ENCODE results near the gene CCR8.

CCR8 gene, protein sequence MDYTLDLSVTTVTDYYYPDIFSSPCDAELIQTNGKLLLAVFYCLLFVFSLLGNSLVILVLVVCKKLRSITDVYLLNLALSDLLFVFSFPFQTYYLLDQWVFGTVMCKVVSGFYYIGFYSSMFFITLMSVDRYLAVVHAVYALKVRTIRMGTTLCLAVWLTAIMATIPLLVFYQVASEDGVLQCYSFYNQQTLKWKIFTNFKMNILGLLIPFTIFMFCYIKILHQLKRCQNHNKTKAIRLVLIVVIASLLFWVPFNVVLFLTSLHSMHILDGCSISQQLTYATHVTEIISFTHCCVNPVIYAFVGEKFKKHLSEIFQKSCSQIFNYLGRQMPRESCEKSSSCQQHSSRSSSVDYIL

DNA sequence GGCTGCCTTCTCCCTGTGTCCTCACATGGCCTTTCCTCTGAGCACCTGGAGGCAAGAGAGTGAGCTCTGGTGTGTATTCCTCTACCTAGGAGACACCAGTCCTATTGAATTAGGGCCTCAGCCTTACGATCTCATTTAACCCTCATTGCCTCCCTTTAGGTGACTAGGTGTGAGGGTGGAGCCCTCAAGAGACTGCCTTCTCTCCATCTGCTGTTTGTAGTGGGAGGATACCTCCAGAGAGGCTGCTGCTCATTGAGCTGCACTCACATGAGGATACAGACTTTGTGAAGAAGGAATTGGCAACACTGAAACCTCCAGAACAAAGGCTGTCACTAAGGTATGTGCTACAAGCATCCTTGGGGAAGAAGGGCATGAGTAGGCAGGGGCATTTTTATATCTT, at the start of gene CCR8:
Gene CCR8 (plus strand): TSS at position 217 of the 400 bp plus-strand sequence. CDS start 2,623 bp downstream, outside the sequence.
- DNase-seq (ENCODE audit: extremely low read depth, low read depth), result no peak
- H3K4me3 ChIP-seq (replicated peaks; ENCODE audit: low read depth, low read length), result no peak within 1 kb of the TSS
- TF ChIP-seq, protein P1, sequence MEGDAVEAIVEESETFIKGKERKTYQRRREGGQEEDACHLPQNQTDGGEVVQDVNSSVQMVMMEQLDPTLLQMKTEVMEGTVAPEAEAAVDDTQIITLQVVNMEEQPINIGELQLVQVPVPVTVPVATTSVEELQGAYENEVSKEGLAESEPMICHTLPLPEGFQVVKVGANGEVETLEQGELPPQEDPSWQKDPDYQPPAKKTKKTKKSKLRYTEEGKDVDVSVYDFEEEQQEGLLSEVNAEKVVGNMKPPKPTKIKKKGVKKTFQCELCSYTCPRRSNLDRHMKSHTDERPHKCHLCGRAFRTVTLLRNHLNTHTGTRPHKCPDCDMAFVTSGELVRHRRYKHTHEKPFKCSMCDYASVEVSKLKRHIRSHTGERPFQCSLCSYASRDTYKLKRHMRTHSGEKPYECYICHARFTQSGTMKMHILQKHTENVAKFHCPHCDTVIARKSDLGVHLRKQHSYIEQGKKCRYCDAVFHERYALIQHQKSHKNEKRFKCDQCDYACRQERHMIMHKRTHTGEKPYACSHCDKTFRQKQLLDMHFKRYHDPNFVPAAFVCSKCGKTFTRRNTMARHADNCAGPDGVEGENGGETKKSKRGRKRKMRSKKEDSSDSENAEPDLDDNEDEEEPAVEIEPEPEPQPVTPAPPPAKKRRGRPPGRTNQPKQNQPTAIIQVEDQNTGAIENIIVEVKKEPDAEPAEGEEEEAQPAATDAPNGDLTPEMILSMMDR (IDR thresholded peaks at IDR 0.05; ENCODE audit: low read depth, low read length, missing control alignments), result no peak

DNA sequence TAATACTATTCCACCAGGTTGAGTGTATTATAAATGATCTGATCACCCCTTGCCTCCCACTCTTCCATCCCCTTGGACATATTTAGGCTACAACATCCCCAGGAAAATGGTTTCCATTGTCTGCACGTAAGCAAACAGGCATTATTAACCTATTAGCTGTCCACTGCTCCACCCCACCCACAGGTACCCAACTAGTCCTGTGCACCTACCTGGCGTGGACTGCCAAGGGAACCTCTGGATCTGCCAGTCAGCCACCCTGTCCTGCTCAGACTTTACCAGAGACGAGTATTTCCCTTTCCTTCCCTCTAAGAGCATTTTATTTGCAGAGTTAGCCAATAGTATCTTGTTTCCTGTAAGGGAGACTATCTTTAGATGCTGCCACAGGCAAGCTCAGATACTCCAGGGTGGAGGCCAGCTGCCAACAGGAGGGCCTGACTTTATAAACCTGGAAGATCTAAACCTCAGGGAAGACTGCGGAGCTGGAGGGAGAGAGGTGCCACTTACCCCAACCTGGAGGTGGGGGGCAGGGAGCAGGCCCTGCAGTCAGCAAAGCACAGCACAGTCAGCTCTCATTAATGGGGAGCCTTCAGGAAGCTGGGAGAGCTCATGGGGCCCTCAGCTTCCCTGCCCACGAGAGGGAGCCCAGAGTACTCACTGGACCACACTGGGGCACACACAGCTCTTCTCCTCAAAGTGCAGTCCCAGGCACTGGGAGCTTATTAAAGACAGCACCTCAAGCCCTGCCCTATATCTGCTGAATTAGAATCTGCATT, 49.6 kb upstream of the CCR8 start, which contains the start of gene CX3CR1:
Gene CX3CR1 (minus strand): TSS at position 292 of the 773 bp plus-strand sequence. CDS start 13,527 bp downstream, outside the sequence.
- H3K4me3 ChIP-seq (replicated peaks; ENCODE audit: low read depth, low read length), result no peak within 1 kb of the TSS
- TF ChIP-seq, protein P1 (IDR thresholded peaks at IDR 0.05; ENCODE audit: low read depth, low read length, missing control alignments), result no peak

DNA sequence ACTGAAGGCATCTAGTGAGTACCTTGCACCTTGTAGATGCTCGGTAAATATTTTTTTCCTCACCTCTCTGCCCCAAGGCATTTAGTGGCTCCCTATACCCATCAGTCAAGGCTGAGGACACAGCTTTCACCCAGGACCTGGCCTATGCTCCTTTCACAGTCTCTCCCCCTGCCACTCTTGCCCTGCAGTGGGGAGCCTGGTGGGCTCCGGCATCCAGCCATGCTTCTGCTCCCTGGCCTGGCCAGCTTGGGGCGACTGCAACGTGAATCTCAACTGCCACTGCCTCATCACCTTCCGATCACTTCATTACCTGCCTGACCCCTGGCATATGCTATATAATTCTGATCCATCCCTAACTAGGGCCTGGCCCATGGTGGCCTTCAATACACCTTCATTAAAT, 48.9 kb upstream of the CCR8 start:
- no peak for DNase-seq (ENCODE audit: extremely low read depth, low read depth)
- TF ChIP-seq, protein P1 (IDR thresholded peaks at IDR 0.05; ENCODE audit: low read depth, low read length, missing control alignments), result no peak
- no peak overlapping the region for H3K4me3 ChIP-seq (replicated peaks; ENCODE audit: low read depth, low read length)

More for the DNA sequence above, 49.6 kb upstream of the CCR8 start, which contains the start of gene CX3CR1:
- no peak for DNase-seq (ENCODE audit: extremely low read depth, low read depth)

DNA sequence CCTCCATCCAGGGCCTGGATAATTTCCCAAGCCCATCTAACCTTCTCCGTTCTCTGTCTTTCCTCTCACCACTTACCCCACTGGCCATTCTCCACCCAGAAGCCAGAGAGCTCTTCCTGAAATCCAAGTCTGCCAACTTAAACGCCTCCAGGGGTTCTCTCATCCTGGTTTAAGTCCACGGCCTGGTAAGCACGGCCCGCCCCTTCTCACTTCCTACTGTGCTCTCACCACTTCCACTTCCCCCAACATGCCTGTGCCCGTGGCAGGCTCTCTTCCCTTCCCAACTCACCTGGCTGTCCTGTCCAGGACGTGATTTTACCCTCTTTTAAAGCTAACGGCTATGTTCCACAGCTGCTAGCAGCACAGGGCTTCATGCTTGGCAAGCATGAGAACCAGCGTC, 48.0 kb upstream of the CCR8 start:
- H3K4me3 ChIP-seq (replicated peaks; ENCODE audit: low read depth, low read length), result no peak overlapping the region
- DNase-seq (ENCODE audit: extremely low read depth, low read depth), result no peak
- TF ChIP-seq, protein P1 (IDR thresholded peaks at IDR 0.05; ENCODE audit: low read depth, low read length, missing control alignments), result no peak

DNA sequence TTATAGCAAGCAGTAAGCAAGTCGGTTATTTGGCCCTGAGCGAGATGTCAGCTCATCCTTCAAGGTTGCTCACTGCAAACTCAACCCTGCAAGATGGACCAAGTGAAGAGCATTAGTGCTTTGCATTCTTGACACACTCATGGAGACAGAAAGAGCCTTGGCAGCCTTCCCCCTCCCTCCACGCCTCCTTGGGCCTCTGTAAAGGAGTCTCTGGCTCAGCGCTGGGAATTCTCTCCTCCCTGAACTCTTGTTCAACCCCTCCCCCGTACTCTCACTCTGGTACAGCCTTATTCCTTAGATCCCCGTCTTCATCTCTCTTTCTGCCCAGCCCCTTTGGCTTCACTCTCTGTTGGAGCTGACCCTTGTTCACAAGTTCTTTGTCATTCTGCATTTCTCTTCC, 47.5 kb upstream of the CCR8 start:
- no peak for DNase-seq (ENCODE audit: extremely low read depth, low read depth)
- no peak overlapping the region for H3K4me3 ChIP-seq (replicated peaks; ENCODE audit: low read depth, low read length)
- TF ChIP-seq, protein P1 (IDR thresholded peaks at IDR 0.05; ENCODE audit: low read depth, low read length, missing control alignments), result no peak

DNA sequence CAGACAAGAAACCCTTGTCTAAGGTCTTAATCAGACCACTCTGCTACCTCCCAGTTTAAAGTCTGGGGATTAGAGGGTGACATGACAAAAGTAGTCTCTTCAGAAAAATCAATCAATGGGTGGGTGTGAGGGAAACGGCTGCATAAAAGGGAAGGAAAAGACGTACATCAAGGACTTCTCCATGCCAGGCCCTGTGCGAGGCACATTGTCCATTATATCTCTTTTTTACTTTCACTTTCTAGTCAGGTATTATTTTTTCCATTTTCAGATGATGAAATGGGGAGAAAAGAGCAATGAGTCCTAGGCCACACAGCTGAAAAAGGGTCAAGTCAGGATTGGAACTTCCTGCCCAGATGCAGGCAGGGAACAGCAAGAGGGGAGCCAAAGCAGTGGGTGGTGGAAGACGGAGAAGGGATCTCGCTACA, 45.0 kb upstream of the CCR8 start:
- no peak overlapping the region for H3K4me3 ChIP-seq (replicated peaks; ENCODE audit: low read depth, low read length)
- DNase-seq (ENCODE audit: extremely low read depth, low read depth), result no peak
- TF ChIP-seq, protein P1 (IDR thresholded peaks at IDR 0.05; ENCODE audit: low read depth, low read length, missing control alignments), result no peak

All from HFF-Myc (cell line).